GM06990 (cell line): ENCODE measurements around the gene COL27A1.
A peak's percentile ranks its signal among the peaks of the same experiment; 100 is the strongest.

Experiments
- DNase-seq: peaks from one replicate; pipeline ENCODE4 v3.0.0-alpha.2; 2011; ENCODE audit not compliant: insufficient read length; ENCODE audit errors: extremely low read depth
- H3K27me3 ChIP-seq: replicated peaks from 2 replicates; pipeline ENCODE4 v1.6.0; 2011; ENCODE audit warnings: low read length; ENCODE audit not compliant: control insufficient read depth, insufficient read depth
- H3K36me3 ChIP-seq: 2 replicates; pipeline ENCODE4 v1.5.1; 2011; ENCODE audit warnings: low read length; ENCODE audit not compliant: control insufficient read depth, insufficient read depth
- H3K4me3 ChIP-seq: replicated peaks from 2 replicates; pipeline ENCODE4 v1.5.1; 2011; ENCODE audit warnings: low read depth, mild to moderate bottlenecking, control low read depth, low read length
- TF ChIP-seq, protein P1 (sequence below): IDR thresholded peaks from 2 replicates; pipeline ENCODE4 v1.5.1; 2011; ENCODE audit warnings: low read length, control low read depth, mild to moderate bottlenecking, inconsistent platforms; ENCODE audit not compliant: insufficient read depth, poor library complexity, severe bottlenecking

COL27A1 gene

GRCh38 chr9:114289106-114289505 is 133.8 kb downstream of the COL27A1 start:
- TF ChIP-seq, protein P1, sequence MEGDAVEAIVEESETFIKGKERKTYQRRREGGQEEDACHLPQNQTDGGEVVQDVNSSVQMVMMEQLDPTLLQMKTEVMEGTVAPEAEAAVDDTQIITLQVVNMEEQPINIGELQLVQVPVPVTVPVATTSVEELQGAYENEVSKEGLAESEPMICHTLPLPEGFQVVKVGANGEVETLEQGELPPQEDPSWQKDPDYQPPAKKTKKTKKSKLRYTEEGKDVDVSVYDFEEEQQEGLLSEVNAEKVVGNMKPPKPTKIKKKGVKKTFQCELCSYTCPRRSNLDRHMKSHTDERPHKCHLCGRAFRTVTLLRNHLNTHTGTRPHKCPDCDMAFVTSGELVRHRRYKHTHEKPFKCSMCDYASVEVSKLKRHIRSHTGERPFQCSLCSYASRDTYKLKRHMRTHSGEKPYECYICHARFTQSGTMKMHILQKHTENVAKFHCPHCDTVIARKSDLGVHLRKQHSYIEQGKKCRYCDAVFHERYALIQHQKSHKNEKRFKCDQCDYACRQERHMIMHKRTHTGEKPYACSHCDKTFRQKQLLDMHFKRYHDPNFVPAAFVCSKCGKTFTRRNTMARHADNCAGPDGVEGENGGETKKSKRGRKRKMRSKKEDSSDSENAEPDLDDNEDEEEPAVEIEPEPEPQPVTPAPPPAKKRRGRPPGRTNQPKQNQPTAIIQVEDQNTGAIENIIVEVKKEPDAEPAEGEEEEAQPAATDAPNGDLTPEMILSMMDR = no peak
- DNase-seq = no peak
- Histone ChIP-seq H3K27me3 (no peaks in the 10 kb centered on the region; the same call in 1 of the 2 replicates), H3K4me3 (no peak overlapping the region), H3K36me3 (no peaks in the 10 kb centered on the region)

DNA sequence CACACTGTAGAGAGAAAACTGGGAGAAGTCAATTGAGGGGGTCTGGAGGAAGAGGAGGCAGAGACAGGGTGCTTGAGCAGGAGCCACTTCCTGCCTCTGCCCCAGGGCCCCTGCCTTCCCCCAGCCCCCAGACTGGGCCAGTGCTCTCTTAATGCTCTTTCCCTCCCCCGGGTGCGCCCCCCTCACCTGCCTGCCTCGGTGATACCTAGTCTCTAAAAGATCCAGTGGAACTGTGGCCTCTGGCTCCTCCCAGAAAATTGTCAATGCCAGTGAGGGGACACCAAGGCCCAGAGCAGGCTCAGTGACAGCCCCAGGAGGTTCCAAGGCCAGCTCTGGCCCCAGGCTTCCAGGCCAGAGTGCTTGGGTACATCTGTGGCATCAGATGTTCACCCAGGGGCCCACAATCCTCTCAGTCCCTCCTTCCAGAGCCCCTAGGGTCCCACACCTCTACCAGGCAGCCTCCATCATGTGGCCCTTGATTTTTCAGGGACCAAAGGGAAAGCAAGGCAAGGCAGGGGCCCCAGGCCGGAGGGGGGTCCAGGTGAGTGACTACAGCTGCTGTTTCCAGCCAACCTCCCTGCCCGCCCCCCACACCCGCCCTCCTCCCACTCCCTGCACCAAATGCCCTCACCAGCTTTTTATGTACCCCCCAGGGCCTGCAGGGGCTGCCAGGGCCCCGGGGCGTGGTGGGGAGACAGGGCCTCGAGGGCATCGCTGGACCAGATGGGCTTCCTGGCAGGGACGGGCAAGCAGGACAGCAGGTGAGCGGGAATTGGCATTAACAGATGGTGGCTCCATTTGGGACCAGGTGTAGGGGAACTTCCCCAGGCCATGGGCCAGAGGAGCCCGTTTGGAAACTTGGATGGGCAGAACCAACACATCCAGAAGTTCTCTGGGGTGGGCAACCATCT is 134.5 kb downstream of the COL27A1 start:
- TF ChIP-seq, protein P1 = no peak
- Histone ChIP-seq H3K36me3 (no peaks in the 10 kb centered on the region), H3K27me3 (no peaks in the 10 kb centered on the region; the same call in 1 of the 2 replicates), H3K4me3 (no peak overlapping the region)
- no peak for DNase-seq

- TF ChIP-seq, protein P1 = no peak
- Histone ChIP-seq H3K4me3 (no peak overlapping the region), H3K27me3 (no peaks in the 10 kb centered on the region; the same call in 1 of the 2 replicates), H3K36me3 (no peaks in the 10 kb centered on the region)
- DNase-seq = no peak
Measured at GRCh38 chr9:114290561-114290986, 135.2 kb downstream of the COL27A1 start.

DNA sequence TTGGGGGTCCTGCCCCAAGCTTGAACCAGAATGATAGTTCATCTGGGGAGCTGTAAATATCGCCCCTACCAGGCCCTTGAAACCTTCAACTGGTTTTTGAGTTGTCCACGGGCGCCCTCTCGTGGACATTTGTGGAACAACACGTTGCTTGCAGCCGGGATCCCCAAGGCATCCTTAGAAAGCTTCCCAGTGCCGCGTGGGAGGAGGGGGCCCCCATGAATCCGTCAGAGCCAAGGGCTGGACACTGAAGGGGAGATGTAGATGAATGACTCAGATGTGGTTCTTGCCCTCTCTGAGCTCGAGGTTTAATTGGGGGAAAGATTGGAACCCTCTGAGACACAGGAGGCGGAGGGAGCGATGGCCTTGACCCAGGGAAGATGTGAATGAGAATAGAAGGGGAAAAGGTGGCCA is 135.7 kb downstream of the COL27A1 start:
- H3K36me3 ChIP-seq = no peaks in the 10 kb centered on the region
- TF ChIP-seq, protein P1 = peak; percentile 89
- peak; percentile 20 for DNase-seq

DNA sequence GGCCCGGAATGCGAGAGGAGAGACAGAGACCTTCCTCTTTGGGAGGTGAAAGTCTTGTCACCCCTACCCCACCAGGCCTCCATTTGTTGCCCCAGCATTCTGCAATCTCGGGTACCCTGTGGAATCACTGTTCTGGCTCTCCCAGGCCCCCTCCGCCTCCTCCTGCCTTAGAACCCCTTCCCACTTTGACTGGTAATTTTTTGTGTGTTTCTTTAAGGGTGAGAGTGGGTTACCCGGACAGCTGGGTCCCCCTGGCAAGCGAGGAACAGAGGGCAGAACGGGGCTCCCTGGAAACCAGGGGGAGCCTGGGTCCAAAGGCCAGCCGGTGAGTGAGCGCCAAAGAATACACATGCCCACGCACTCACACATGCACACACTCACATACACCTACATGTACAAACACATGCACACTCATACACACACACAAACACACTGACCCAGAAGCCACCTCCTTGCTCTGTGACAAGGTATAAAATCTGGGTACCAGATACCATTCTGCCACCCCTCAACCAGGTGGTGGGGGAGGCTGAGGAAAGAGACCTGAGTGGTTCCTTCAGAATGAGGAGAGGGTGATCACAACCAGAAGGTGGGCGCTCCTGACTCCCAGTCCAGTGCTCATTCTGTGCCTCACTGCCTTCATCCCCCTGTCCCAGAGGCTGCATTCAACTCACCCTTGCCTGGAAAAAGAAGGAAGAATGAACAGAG is 136.7 kb downstream of the COL27A1 start:
- no peak for DNase-seq
- TF ChIP-seq, protein P1 = no peak
- H3K36me3 ChIP-seq = no peaks in the 10 kb centered on the region

More for the DNA sequence above, 135.7 kb downstream of the COL27A1 start:
- Histone ChIP-seq H3K27me3 (no peaks in the 10 kb centered on the region; the same call in 1 of the 2 replicates), H3K4me3 (no peak overlapping the region)

More for the DNA sequence above, 136.7 kb downstream of the COL27A1 start:
- H3K27me3 ChIP-seq = no peaks in the 10 kb centered on the region
- no peak overlapping the region for H3K4me3 ChIP-seq
